Stimulated activated CD8-positive, alpha-beta memory T cell treated with anti-CD3 and anti-CD28 coated beads, Interleukin-15, amount 100 ng/mL, for 48 hours (primary cell): ENCODE data around the gene SLIT3.

Experiments
- DNase-seq, 2 donors: peaks; one replicate each; pipeline ENCODE4 v3.0.0-alpha.2; 2020; ENCODE audit warnings: low read depth in 2 of 2

SLIT3 gene

DNA sequence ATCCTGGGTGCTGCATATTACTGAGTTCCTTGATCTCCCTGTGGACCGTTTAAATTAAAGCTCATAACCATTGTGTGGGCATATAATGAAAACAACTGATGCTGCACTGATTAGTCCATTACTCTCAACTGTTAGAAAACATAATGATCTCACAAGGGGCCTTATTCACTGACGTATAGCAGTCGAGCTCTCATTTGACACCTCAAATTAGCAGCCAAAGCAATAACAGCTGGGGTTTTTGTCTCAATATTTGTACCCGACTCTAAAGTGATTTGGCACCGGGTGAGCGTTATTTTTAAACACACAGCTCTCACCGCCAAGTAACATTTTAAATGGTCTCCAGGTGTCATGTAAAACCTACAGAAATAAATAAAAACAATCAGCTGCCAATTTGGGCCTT, 469.6 kb downstream of the SLIT3 start:
- no peak for DNase-seq

DNA sequence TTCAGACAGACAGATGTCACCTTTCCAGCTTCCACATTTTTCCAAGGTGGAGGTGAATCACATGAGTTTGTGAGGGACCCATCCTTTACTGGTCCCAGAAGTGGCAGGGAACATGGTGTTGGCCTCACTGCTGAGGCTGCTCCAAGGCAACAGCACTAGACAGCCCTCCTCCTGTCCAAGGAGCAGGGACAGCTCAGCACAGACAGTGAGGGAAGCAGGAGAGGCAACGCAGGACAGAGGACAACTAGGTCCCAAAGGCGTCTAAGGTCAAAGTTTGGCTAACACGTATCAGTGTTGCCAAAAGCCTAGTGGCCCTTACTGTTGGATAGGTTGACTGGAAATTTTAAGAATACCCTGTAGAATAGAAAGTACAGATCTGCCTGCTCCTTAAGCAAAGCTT, 470.1 kb downstream of the SLIT3 start:
- no peak for DNase-seq

DNA sequence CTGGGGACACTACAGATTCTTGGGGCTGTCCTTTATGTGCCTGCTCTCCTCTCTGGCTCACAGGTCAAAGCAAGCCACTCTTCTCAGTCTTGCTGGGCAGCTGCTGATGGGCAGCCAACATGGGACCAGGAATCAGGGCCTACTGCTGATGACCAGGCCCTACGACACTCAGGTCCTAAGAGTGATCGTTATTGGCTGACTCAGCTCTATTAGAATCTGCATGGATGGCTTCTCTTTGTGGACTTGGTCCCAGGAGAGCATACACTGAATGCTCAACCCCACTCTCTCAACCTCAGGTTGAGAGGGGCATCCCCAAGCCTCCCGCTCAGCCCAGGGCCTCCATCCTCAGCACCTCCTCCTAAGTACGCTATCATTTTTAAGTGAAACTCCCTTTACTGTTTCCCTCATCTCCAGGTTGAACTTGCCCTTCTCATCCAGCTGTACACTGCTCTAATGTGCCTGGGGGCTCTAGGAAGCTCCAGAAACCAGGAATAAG, 471.0 kb downstream of the SLIT3 start:
- DNase-seq, result no peak

DNA sequence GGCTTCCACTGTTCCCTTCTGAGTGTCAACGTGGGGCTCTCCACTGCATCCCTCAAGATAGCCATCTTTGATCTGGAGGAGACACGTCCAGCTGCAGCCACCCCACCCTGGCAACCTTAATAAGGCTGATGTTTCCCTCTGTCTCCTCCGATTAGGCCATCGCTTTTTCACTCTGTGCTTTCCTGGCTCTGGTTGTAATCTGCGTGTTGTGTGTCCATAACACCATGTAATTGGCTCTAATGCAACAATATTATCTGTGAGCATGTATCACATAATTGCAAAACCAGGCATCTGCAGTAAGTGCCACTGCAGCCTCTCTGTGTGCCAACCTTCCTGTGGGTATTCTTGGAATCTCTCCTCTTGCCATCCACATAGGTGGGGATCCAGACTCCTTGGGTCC, 471.9 kb downstream of the SLIT3 start:
- DNase-seq, result no peak

DNA sequence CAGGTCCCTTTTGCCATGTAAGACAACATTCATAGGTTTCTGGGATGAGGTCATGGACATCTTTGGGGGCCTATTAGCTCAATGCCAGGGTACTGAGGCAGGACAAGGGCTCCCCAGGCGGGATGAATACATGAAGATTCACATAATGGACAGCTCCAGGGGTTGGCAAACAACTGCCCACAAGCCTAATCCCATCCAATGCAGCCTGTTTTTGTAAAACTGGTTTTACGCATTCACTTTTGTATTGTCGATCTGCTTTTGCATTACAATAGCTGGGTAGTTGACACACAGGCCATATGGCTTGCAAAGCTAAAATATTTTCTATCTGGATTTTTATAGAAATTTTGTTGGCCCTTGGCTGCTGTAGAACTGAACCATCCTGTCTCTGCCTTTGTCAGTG, 473.3 kb downstream of the SLIT3 start:
- DNase-seq, result no peak

DNA sequence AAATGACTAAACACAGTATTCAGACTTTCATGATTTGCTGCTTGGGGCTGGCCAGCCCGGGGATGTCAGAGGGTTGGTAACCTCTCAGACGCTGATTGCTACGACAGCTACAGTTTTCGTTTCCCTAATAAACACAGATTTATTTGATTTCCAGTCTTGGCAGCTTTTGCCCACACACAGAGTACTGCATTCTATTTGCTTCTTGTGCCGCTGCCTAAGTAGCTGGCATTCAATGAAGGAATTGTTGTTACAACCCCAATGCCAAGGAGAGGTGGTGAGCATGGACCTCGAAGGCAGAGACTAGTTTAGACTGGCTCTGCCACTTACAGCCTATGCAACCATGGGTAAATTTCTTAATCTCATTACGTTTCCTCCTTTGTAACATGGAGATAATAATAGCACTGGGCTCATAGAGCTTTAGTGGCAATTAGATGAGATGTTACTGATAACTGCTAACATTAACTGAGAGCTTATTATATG, 474.7 kb downstream of the SLIT3 start:
- DNase-seq, result no peak

DNA sequence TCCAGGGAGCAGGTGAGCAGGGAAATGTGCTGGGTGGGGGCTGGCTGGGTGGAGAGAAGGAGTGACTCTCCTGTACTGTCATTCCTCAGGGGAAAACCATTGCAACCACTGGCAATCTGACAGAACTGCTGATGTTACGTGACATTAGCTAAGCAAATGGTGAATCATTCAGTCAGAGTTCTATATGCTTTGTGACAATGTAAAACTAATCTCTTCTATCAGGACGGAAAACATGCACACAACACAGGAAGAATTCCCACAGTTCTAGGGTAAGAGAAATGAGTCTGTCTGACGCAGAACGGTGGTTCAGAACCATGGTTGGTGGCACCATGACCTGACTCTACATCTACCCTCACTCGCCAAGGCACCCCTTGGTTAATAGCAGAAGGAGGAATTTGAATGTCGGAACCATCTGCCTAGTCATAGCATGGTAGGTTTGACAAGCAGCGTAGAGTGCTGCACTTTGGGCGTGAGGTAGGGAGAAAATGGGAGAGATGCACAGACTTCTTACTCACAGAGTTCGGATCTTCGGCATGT, 478.1 kb downstream of the SLIT3 start:
- no peak for DNase-seq

DNA sequence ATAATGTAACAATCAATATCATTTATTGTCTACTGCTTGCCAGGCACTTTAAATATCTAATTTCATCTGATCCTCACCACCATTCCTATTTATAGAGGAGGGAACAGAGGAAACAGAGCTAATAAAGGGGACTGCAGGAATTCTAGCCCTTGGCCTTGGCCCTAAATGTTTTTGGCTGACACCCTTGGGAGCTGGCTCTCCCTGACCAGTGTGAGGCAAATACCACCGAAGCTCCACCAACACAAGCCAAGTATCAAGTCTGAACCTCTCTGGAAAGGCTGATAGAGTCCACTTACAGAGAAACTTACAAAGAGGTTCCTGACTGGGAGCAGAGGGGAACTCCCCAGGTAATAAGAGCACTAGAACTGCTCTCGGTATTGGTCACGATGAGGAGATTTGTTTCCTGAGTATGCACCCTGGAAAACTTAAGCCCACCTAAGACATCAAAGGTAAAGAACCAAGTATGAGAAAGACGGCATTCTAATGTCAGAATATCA, 478.6 kb downstream of the SLIT3 start:
- no peak for DNase-seq

DNA sequence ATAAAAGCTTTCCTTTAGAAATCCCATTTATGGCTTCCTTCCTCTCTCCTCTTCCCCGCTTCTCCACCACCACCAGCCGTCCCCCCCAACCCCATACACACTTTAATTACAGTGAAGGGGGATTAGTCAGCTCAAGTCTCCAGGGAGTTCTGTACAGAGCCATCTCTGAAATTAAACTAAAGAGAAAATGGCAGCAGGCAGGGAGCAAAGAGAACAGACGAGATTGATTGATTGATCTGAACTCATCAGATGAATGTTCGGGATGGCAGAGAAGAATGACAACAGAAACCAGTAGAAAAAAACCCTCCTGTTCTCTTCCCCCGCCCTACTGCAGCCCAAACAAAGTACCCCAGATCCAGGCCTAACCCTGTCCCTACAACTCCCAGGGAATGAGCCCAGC, 480.1 kb downstream of the SLIT3 start:
- DNase-seq, result no peak

DNA sequence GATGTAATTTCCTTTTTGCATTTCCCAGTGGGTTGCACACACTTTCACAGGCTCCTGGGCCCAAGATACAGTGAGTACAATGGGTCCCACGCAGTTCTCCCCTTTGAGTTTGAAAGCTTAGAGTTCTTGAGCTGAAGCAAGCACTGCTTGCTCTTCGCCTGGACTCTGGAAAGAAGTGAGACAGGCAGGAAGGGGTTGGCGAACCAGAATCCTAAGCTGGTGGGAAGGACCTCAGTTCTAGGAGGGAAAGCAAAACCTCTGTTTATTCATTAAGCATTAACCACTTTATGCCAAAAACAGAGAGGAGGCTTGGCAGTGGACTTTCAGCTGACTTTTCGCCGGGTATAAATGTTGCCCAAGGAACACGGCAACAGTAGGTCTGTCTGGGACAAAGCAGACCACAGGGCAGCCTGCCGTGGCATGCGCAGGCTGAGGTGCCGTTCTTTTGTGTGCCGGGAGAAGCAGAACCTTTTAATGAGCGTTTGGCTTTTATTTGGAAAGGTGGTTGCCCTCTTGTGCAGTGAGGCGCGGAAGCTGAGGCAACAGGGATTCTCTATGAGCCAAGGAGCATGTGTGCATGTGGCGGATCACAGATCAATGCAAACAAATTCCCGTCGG, 481.8 kb downstream of the SLIT3 start:
- DNase-seq, result no peak

DNA sequence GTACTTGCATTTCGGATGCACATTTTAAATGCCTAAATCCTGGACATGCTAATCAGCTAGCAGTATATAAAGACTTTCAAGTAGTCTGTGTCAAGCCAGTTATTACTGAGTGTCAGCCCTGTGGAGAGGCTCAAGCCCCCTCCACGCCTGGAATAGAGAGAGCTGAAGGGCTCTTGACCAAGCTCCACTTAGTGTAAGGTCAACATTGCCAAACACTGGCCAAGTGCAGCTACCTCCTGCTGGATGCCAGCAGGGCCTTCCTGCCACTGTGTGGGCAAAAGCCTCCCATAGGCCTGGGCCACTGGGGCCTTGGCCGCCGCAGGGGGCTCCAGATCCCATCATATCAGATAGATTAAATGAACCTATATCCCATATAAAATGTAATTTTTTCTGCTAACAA, 482.4 kb downstream of the SLIT3 start:
- DNase-seq, result no peak

DNA sequence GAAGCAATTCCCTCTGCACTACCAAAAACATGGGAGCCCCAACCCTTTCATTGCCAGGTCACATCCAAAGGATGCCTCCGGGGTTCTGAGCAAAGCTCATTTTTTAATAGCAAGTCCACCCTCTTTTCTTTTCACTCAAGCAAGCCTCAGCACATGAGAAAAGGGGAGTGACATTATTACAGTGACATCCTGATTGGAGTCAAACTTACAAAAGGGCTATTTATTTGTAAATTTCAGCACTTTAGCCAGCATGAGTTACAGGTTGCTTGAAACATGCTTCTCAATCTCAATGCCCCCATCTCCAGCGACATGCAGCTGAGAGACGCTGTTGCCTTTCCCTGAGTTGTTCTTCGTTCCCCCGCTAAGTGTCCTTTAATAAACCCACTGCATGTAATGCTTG, 483.3 kb downstream of the SLIT3 start:
- no peak for DNase-seq

DNA sequence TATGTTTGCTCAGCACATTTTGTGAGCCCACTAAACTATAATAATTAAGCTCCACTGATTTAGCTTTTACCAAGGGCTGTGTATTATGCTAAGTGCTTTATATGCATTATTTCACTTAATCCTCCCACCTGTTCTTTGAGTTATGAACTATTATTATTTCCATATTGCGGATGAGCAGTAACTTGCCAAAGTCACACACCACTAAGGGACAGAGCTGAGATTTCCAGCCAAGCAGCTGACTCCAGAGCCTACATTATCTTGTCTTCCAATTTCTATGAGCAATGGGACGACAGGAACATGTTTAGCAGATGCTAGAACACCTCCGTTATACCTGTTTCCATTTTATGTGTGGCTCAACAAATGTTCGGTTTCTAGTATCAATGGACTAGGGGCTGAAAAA, 484.3 kb downstream of the SLIT3 start:
- DNase-seq, result no peak

DNA sequence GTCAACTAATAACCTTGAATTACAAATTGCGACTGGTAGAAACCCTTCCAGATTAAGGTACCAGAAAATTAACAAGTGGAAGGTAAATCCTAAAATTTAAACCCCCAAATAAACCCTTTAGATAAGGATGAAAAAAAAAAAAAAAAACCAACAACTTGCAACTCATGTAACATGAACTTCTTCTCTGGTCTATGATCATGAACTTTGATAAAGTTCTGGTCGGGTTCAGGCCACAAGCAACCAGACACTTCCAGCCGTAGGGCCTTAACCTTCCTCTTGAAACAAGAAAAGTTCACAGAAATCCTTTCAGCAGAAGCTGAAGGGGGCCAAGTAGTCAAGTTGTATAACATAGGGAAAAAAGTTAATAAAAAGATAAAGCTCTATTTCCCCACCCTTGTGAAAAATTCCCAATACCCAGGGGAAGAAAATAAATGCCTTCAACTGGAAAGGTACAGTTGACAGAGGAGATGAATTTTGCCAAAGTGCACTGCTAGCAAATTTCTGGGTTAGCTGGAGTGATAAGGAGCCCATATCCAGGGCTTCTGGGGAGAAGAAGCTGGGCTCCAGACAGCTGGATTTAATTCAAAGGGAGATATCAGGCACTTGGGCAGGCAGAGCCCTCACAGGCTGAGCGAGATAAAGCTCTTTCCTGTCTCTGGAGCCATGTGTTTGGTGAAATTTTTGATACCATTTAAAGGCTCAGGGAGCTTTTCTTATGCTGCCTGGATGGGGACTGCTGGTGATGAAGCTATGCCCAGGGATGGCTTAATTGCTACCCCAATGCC, 487.6 kb downstream of the SLIT3 start:
- DNase-seq, result no peak

DNA sequence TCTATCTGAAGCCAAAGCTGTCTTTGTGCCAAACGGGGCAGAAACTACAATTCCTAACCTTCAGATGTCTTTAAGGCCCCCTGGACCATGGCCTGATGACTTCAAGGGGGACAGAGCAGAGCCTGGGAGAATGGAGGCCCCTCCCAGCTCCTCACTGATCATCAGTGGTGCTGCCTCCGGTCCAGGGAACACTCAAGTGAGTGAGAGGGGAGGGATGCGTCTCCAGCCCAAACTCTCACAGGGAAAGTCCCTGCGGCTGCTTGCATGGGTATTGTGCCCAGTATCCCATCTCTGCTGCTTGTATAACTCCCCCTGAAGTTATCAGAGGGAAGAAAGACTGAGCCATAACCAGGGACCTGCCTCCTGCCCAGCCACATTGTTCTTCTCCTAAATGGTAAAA, 490.3 kb downstream of the SLIT3 start:
- no peak for DNase-seq

DNA sequence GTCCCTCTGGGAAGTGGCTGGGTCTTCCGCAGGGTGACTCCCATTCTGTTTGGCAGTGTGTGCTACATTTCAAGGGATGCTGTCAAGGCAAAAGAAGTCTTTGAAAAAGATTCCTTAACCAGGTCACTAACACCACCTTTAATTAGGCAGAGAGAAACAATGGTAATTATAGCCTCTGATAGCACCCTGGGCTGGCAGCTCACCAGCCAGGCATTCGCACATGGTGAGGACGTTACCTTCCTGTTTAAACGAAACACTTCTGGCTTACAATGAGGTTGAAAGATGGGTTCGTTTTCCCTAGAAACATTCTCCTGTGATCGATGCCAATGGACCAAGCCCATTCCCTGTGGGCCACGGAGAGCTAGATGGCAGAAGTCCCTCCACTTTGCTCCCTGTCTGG, 491.7 kb downstream of the SLIT3 start:
- DNase-seq, result no peak

DNA sequence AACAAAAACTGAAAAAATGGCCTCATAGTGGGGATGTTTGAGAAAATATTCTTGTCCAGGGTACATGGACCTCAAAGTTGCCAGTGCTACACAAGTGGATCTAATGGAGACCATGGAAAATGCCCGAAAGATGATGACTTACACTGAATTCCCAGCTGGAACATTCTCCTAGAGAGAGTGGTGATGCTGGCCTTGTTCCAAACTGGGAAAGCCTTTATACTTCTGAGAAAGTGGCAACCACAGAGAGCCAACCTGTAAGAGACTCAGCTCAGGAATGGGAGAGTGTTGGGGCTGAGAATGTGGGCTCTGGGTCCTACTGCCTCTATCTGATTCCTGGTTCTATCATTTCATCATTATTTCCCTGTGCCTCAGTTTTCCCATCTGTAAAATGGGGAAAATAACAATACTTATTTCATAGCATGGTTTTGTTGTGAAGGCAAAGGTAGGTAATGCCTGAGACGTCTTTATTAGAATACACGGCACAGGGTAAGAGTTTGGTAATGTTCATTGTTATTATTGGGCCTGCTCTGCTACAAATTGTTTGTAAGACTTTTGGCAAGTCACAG, 492.8 kb downstream of the SLIT3 start:
- no peak for DNase-seq

DNA sequence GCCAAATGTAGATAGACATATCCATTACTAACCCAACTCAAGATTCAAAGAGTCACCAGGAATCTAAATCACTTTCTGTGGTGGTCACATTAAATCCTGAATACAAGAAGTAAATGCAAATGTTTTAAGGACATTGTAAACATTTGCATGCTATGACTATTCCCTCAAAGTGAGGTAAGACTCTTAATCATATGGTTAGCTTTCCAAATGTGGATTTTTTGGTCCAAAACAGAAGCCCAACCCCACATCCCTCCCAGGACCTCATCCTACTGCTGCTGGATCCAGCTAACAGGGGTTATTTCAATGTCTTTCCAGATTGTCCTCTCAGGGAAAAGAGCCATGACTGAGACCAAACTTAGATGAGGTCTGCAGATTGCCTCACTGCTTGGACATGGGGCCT, 493.7 kb downstream of the SLIT3 start:
- DNase-seq, result no peak

DNA sequence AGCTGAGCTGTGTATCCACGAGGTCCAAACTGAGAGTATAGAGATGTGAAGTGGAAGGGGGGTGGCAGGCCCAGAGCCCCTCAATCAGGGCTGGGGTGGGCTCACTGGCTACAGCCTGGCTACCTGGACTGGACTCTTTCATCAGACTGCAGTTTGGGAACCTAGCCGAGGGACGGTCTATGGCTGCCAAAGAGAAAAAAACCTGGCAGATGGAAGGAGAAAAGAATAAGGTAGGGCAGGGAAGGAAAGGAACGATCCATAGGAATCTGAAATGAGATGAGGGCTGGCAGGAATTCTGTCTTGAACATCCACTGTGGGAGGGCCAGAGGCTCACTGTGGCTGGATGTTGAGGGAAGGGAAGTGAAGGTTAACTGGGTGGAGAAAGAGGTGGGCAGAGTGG, 497.4 kb downstream of the SLIT3 start:
- DNase-seq, result no peak

DNA sequence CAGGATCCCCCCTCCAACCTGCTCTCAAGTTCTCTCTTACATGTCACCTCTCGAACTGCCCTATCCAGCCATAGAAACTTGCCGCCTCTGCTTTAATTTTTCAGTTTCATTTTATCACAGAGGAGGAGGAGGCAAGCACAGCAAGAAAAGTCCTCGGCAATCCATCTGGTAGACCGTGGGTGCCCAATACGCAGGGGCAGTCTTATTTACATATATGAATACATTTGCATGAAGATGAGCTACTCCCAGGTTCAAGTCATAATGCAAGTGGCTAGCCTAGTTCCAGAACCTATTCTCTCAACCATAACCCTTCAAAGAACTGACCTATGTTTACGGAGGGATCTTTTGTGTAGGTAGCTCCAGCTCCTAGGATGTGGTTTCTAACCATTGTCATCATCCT, 498.6 kb downstream of the SLIT3 start:
- DNase-seq, result peak in 1 of 2 donors; percentile 29

DNA sequence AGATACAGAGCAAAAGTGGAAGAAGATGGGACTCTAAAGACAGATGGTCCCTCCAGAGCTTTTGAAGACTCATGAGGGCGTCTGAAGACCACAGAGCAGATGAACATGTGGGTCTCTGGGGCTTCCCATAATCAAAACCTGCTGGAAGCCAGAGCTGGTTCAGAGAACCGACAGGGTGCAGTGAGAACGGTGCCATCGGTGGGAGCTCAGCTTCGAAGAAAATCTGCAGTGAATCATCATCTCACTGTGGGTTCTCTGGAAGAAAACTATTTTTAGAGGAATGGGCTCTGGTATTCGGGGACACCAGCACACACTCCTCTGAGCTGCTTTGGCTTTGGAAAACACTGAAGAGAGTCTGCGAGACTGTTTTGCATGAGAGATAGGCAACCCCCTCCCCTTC, 499.4 kb downstream of the SLIT3 start:
- no peak for DNase-seq

DNA sequence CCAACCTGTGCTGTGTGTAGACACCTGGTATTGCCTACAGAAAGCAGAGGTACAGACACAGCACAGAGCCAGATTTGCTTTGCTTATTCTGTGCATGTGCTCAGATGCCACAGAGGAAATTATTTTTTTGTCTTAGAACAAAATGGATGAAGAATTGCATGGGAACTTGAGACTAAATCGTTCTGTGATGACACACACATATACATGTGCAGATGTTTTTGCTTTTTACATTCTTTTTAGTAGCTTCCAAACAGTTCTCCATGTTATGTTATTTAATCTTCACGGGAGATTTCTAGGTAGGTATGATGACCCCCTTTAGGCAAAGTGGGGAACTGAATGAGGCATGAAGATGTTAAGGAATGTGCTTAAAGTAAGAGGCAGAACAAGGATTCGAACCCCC, 500.2 kb downstream of the SLIT3 start:
- no peak for DNase-seq
